ENCODE results near the gene ATOSA.

The ATOSA gene

GRCh38 chr15:52710050-52710707 lies 31.0 kb upstream of the ATOSA start:
- Histone ChIP-seq H3K4me3 (ENCODE audit: extremely low read depth, insufficient read depth, low read length, poor library complexity, severe bottlenecking) (no peak overlapping the region), H3K4me1 (ENCODE audit: control insufficient read depth, insufficient read depth, low read length, poor library complexity, severe bottlenecking) (peaks cover 8% of the 10 kb centered on the region), H3K27ac (ENCODE audit: low read depth, low read length, severe bottlenecking) (no peak overlapping the region), H3K36me3 (ENCODE audit: control insufficient read depth, insufficient read depth, low read length) (no peaks in the 10 kb centered on the region), H3K9me3 (ENCODE audit: control insufficient read depth, low read length) (no peaks in the 10 kb centered on the region)
- WGBS, 2 experiments (ENCODE audit: insufficient coverage in 2 of 2): 80 to 88% methylated on average over 1 of the region's 1 CpG

GRCh38 chr15:52709187-52709981 lies 30.2 kb upstream of the ATOSA start:
- WGBS, 2 experiments (ENCODE audit: insufficient coverage in 2 of 2): 45 to 50% methylated on average over 8 to 9 of the region's 10 CpGs
- H3K36me3 ChIP-seq (ENCODE audit: control insufficient read depth, insufficient read depth, low read length): no peaks in the 10 kb centered on the region
- no peak overlapping the region for H3K27ac ChIP-seq (ENCODE audit: low read depth, low read length, severe bottlenecking)
- no peak overlapping the region for H3K4me3 ChIP-seq (ENCODE audit: extremely low read depth, insufficient read depth, low read length, poor library complexity, severe bottlenecking)
- H3K9me3 ChIP-seq (ENCODE audit: control insufficient read depth, low read length): no peaks in the 10 kb centered on the region
- H3K4me1 ChIP-seq (ENCODE audit: control insufficient read depth, insufficient read depth, low read length, poor library complexity, severe bottlenecking): peaks cover 8% of the 10 kb centered on the region

- Histone ChIP-seq H3K4me3 (ENCODE audit: extremely low read depth, insufficient read depth, low read length, poor library complexity, severe bottlenecking) (no peak overlapping the region), H3K27ac (ENCODE audit: low read depth, low read length, severe bottlenecking) (no peak overlapping the region), H3K36me3 (ENCODE audit: control insufficient read depth, insufficient read depth, low read length) (no peaks in the 10 kb centered on the region), H3K9me3 (ENCODE audit: control insufficient read depth, low read length) (no peaks in the 10 kb centered on the region), H3K4me1 (ENCODE audit: control insufficient read depth, insufficient read depth, low read length, poor library complexity, severe bottlenecking) (peaks cover 8% of the 10 kb centered on the region)
- no CpG with 5 or more reads among the region's 1 CpG for WGBS, 2 experiments (ENCODE audit: insufficient coverage in 2 of 2)
Measured at GRCh38 chr15:52706091-52706490, 26.9 kb upstream of the ATOSA start.

- Histone ChIP-seq H3K9me3 (ENCODE audit: control insufficient read depth, low read length) (no peaks in the 10 kb centered on the region), H3K4me3 (ENCODE audit: extremely low read depth, insufficient read depth, low read length, poor library complexity, severe bottlenecking) (no peak overlapping the region), H3K36me3 (ENCODE audit: control insufficient read depth, insufficient read depth, low read length) (no peaks in the 10 kb centered on the region), H3K27ac (ENCODE audit: low read depth, low read length, severe bottlenecking) (no peak overlapping the region), H3K4me1 (ENCODE audit: control insufficient read depth, insufficient read depth, low read length, poor library complexity, severe bottlenecking) (no peaks in the 10 kb centered on the region)
- WGBS, 2 experiments (ENCODE audit: insufficient coverage in 2 of 2): no CpG with 5 or more reads among the region's 1 CpG
Measured at GRCh38 chr15:52702390-52702789, 23.2 kb upstream of the ATOSA start.

GRCh38 chr15:52699457-52699856 lies 20.3 kb upstream of the ATOSA start:
- Histone ChIP-seq H3K9me3 (ENCODE audit: control insufficient read depth, low read length) (no peaks in the 10 kb centered on the region), H3K27ac (ENCODE audit: low read depth, low read length, severe bottlenecking) (peak overlapping the region; percentile 2), H3K36me3 (ENCODE audit: control insufficient read depth, insufficient read depth, low read length) (no peaks in the 10 kb centered on the region), H3K4me1 (ENCODE audit: control insufficient read depth, insufficient read depth, low read length, poor library complexity, severe bottlenecking) (no peaks in the 10 kb centered on the region), H3K4me3 (ENCODE audit: extremely low read depth, insufficient read depth, low read length, poor library complexity, severe bottlenecking) (no peak overlapping the region)
- 100% methylated on average over 1 of the region's 3 CpGs for whole genome bisulfite sequencing, 2 experiments (ENCODE audit: insufficient coverage in 2 of 2)

GRCh38 chr15:52698514-52698913 lies 19.3 kb upstream of the ATOSA start:
- no peaks in the 10 kb centered on the region for H3K36me3 ChIP-seq (ENCODE audit: control insufficient read depth, insufficient read depth, low read length)
- H3K4me1 ChIP-seq (ENCODE audit: control insufficient read depth, insufficient read depth, low read length, poor library complexity, severe bottlenecking): no peaks in the 10 kb centered on the region
- H3K9me3 ChIP-seq (ENCODE audit: control insufficient read depth, low read length): no peaks in the 10 kb centered on the region
- no peak overlapping the region for H3K27ac ChIP-seq (ENCODE audit: low read depth, low read length, severe bottlenecking)
- H3K4me3 ChIP-seq (ENCODE audit: extremely low read depth, insufficient read depth, low read length, poor library complexity, severe bottlenecking): no peak overlapping the region
- WGBS, 2 experiments (ENCODE audit: insufficient coverage in 2 of 2): no CpG with 5 or more reads among the region's 1 CpG

- no peak overlapping the region for H3K4me3 ChIP-seq (ENCODE audit: extremely low read depth, insufficient read depth, low read length, poor library complexity, severe bottlenecking)
- H3K27ac ChIP-seq (ENCODE audit: low read depth, low read length, severe bottlenecking): no peak overlapping the region
- no peaks in the 10 kb centered on the region for H3K4me1 ChIP-seq (ENCODE audit: control insufficient read depth, insufficient read depth, low read length, poor library complexity, severe bottlenecking)
- H3K36me3 ChIP-seq (ENCODE audit: control insufficient read depth, insufficient read depth, low read length): no peaks in the 10 kb centered on the region
- H3K9me3 ChIP-seq (ENCODE audit: control insufficient read depth, low read length): no peaks in the 10 kb centered on the region
- 83 to 94% methylated on average over 1 of the region's 2 CpGs for WGBS, 2 experiments (ENCODE audit: insufficient coverage in 2 of 2)
Measured at GRCh38 chr15:52697051-52697450, 17.9 kb upstream of the ATOSA start.

GRCh38 chr15:52695154-52695553 lies 16.0 kb upstream of the ATOSA start:
- no peaks in the 10 kb centered on the region for H3K9me3 ChIP-seq (ENCODE audit: control insufficient read depth, low read length)
- H3K36me3 ChIP-seq (ENCODE audit: control insufficient read depth, insufficient read depth, low read length): no peaks in the 10 kb centered on the region
- H3K4me3 ChIP-seq (ENCODE audit: extremely low read depth, insufficient read depth, low read length, poor library complexity, severe bottlenecking): no peak overlapping the region
- 92 to 100% methylated on average over 2 of the region's 2 CpGs for WGBS, 2 experiments (ENCODE audit: insufficient coverage in 2 of 2)
- H3K27ac ChIP-seq (ENCODE audit: low read depth, low read length, severe bottlenecking): no peak overlapping the region
- H3K4me1 ChIP-seq (ENCODE audit: control insufficient read depth, insufficient read depth, low read length, poor library complexity, severe bottlenecking): no peaks in the 10 kb centered on the region

- Histone ChIP-seq H3K4me3 (ENCODE audit: extremely low read depth, insufficient read depth, low read length, poor library complexity, severe bottlenecking) (no peak overlapping the region), H3K27ac (ENCODE audit: low read depth, low read length, severe bottlenecking) (no peak overlapping the region), H3K36me3 (ENCODE audit: control insufficient read depth, insufficient read depth, low read length) (no peaks in the 10 kb centered on the region), H3K4me1 (ENCODE audit: control insufficient read depth, insufficient read depth, low read length, poor library complexity, severe bottlenecking) (no peaks in the 10 kb centered on the region), H3K9me3 (ENCODE audit: control insufficient read depth, low read length) (no peaks in the 10 kb centered on the region)
- WGBS, 2 experiments (ENCODE audit: insufficient coverage in 2 of 2): 73 to 100% methylated on average over 1 of the region's 1 CpG
Measured at GRCh38 chr15:52689562-52689961, 10.4 kb upstream of the ATOSA start.

GRCh38 chr15:52683580-52683979 lies 4.4 kb upstream of the ATOSA start:
- no peaks in the 10 kb centered on the region for H3K9me3 ChIP-seq (ENCODE audit: control insufficient read depth, low read length)
- no peaks in the 10 kb centered on the region for H3K36me3 ChIP-seq (ENCODE audit: control insufficient read depth, insufficient read depth, low read length)
- H3K4me3 ChIP-seq (ENCODE audit: extremely low read depth, insufficient read depth, low read length, poor library complexity, severe bottlenecking): no peak overlapping the region
- no peak overlapping the region for H3K27ac ChIP-seq (ENCODE audit: low read depth, low read length, severe bottlenecking)
- WGBS, 2 experiments (ENCODE audit: insufficient coverage in 2 of 2): 73% methylated on average over 1 of the region's 1 CpG; no CpG with 5 or more reads in 1 of the 2 experiments
- H3K4me1 ChIP-seq (ENCODE audit: control insufficient read depth, insufficient read depth, low read length, poor library complexity, severe bottlenecking): no peaks in the 10 kb centered on the region

GRCh38 chr15:52682781-52683180 lies 3.6 kb upstream of the ATOSA start:
- no peaks in the 10 kb centered on the region for H3K9me3 ChIP-seq (ENCODE audit: control insufficient read depth, low read length)
- no peak overlapping the region for H3K4me3 ChIP-seq (ENCODE audit: extremely low read depth, insufficient read depth, low read length, poor library complexity, severe bottlenecking)
- no peaks in the 10 kb centered on the region for H3K36me3 ChIP-seq (ENCODE audit: control insufficient read depth, insufficient read depth, low read length)
- H3K4me1 ChIP-seq (ENCODE audit: control insufficient read depth, insufficient read depth, low read length, poor library complexity, severe bottlenecking): no peaks in the 10 kb centered on the region
- no peak overlapping the region for H3K27ac ChIP-seq (ENCODE audit: low read depth, low read length, severe bottlenecking)
- WGBS, 2 experiments (ENCODE audit: insufficient coverage in 2 of 2): no CpG with 5 or more reads among the region's 3 CpGs
